Measurements from ENCODE around the gene CHST1.

CHST1 gene

DNA sequence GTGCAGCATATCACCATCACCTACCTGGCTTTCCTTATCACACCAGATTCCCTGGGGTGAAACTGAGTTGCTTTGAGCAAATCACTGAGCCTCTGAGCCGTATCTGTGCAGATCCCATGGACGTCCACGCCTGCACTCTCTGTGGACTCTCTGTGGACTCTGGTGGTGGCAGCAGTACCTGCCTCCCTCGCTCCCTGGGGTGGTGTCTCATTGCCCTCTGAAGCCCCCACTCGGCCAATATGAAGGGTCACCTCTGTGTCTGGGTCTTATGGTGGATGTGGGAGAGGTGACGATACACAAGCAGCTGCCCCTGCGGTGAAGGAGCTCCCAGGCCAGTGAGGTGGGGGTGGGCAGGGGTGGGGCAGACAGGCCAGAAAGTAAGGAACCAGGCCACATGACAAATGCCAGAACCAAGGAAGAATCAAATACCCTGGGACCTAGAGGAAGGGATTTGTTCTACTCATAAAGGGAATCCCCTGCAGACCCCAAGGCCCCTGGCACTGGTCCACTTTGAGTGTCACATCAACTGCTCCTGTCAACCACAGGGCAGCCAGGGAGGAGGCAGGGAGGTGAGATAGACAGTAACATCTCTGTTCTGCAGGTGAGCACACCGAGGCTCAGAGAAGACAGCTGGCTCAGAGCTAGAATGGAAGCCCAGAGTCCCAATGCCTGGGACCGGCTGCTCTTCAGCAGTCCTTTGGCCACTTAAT lies 9.2 kb upstream of the CHST1 start:
- no peak for DNase-seq (ENCODE audit: low read depth in 3 of 3)

DNA sequence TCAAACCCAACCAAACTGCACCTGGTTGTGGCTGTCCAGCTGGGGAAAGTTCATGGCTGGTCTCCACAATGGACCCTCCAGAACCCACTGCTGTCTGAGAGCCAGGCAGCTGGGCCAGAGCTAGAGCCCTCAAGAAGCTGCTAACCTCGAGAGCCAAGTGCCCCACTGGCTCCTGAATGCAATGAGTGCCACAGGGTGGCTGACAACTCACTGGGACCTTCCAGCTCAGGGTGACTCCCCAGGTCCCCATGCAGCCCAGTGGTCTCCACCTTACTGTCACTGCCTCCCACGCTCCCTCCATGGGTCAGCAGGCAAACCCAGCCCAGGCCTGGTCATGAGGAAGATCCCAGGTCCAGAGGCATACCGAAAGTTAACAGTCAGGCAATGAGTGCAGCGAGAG lies 8.0 kb upstream of the CHST1 start:
- DNase-seq (ENCODE audit: low read depth in 3 of 3): no peak

DNA sequence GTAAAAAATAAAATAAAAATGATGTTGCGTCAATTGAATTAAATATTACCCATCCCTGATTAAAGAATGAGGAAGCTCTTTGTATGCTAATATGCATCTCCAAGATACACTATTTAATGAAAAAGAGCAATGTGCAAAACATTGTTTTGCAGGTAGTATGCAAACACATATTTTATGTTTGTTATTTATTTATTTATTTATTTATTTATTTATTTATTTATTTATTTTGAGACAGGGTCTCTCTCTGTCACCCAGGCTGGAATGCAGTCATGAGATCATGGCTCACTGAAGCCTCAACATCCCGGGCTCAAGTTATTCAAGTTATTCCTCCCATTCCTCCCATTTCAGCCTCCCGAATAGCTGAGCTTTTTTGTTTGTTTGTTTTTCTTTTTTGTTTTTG lies 7.2 kb upstream of the CHST1 start:
- DNase-seq (ENCODE audit: low read depth in 3 of 3): no peak

DNA sequence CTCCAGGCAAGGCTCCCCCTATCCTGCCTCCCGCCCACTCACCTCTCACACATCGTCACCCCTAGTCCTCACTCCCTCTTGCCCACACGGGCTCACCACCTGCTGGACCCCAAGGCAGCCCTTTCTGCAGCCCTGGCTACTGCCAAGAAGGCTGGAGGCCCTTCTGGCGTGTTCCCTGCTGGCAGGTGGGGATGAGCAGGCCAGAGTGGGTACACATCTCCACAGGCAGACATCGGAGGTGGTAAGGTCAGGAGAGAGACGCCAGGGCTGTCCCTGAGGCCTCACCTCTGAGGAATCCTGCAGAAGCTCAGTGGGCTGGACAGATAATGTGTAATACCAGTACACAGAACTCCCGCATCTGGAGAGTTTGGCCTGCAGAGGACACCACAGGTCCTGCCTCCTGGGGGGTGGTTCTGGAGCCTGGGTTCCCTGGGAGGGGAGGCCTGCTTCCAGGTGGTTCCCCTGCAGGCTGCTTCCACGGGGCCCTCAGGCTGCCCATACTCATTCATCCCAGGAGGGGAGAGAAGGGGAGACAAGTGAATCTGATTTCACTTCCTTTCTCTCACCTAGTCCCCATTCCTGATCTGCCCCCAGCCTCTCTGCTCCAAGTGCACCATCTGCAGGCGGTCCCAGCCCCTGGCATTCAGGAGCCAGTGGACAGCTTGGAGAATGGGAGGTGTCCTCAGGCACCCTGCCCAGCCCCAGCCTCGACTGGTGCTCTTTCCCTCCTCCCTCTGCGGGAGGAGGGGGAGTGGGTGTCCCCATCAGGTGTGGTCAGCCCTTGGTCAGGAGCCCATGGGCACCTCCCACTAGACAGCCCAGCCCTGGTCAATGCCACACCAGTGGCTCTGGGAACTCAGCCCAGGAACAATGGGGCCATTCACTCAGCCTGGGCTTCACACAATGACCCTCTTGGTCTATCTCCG lies 6.1 kb upstream of the CHST1 start:
- DNase-seq (ENCODE audit: low read depth in 3 of 3): no peak

DNA sequence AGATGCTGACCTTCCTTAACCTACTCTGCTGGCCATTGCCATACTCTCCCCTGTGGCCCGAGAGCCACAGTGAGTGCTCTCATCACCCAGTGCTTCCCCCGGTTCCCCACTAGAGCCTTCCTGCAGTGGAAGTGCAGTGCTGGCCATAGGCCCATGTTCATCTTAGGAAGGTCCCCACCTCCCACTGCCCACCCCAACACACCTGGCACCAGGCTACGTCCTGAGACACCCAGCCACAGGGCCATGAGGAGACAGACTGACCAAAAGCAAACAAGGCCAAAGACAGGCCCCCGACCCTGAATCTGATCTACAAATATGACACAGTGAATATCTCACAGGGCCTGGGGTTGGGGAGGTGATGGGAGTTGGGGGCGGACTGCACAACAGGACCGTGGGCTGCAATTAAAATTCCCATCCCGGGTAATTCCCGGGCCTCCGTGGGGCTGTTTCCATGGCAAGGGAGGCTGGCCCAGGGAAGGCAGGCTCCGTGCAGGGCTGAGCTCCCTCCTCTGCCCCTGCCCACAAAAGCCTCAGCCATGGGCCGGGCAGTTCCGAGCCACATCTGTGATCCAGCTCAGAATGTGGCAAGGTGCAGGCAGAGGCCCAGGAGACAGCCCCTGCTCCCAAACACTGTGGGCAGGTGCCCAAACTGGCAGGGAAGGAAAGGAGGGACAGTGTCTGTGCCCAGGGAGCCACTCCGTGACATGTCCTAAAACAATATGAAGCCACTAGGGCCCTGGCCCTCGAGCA lies 5.1 kb upstream of the CHST1 start:
- DNase-seq (ENCODE audit: low read depth in 3 of 3): no peak

DNA sequence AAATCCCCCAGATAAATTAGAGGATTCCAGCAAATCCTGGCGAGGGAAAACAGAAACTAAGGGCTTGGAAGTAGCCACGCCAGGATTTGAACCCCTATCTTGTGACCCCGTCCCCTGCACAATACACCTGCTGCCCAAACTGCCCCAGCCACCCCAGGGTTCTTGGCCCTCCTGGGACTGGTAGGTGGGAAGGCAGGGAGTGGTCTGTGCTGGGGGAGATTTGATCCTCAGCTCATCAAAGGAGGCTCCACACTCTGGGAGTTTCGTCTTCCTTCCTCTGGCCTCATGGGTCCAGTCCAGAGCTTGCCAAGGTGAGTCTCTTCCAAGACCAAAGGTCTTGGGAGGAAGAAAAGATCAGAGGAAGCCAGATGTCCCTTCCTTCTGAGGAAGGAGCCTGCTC lies 4.5 kb upstream of the CHST1 start:
- no peak for DNase-seq (ENCODE audit: low read depth in 3 of 3)

DNA sequence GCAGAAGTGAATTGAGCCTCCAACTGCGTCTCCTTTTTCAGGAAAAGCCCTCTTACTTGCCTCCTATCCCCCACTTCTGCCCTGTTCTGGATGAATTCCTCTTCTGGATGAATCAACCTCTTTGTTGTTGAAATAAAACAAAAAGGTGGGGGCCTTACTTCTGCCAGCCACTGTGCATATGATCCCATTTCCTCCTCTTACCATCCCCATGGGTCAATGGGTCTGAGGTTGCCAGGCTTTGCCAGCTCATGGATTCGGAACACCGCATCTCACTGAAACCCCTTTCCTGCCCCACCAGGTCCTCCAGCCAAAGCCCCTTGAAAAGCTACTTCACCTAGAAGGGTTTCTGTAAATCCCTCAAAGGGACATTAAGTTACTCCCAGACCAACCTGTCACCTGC lies 3.7 kb upstream of the CHST1 start:
- no peak for DNase-seq (ENCODE audit: low read depth in 3 of 3)

DNA sequence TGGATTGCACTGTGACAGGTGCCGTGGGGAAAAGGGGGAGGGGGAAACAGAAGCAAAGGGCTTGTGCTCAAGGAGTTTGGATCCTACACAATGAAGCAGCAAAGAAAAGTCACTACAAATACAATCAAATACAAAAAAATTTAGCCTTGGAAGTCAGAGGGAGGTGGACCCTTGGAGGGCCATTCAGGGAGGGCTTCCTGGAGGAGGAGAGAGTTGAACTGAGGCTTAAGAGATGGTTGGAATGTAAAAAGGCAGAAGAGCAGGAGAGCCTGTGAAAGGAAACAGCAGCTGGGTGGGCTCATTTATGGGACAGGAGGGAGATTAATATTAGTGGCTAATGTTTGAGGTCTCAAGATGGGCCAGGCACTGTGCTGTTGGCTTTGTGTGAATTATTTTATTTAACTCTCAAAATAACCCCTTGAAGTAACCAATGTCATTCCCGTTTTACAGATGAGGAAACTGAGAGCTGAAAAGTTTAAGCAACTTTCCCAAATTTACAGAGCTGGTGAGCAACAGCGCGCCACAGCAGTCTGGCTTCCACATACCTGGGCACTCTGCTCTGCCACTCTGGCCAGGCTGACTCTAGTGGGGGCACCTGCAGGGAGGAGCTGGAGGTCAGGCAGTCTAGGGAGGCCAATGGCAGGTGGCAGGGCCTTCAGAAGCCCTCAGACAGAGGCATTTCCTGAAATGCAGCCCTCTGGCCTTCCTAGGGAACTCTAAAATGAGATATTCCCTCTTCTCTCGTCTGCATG lies 2.7 kb upstream of the CHST1 start:
- no peak for DNase-seq (ENCODE audit: low read depth in 3 of 3)

DNA sequence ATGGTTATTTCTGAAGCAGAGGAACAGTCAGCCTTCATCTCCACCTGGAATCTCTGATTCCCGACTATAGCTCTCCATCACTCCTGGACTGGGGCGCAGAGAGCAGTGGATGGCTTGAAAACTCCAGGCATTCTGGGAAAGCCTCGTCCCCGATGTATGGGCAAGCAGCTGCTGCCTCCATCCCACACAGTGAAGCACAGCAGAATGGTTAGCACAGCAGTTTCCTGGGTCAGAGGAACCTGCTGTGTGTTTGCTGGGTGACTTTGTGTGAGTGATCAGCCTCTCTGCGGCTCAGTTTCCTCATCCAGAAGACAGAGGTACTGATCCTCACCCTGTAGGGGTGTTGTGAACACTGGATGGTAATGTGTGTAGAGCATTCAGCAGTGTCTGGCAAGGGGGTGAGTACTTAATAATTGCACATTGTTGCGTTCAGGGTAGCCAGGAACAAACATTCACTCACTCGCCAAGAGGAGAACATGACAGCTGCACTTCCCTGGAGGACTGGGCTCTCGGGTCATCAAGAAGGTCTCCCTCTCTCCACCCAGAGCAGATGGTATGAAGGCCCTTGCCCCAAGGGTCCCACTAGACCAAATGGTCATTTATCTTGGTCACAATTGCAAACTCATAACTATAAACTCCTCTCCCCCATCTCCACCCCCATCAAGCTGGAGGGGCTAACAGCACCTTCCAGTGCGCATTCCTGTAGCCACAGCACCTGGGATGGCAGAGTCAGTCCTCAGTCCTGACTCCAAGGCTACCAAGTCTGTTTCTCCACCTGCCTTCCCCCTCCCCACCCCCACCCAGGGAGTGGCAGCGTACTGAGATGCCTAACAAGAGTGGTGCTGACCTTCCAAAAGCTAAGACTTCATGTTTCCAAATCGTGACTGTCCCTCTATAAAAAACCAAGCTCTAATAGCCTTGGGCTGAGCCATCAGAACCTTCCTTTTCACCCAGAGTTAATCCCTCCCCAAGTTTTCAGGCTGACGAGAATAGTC lies 1.5 kb upstream of the CHST1 start:
- DNase-seq (ENCODE audit: low read depth in 3 of 3): no peak

DNA sequence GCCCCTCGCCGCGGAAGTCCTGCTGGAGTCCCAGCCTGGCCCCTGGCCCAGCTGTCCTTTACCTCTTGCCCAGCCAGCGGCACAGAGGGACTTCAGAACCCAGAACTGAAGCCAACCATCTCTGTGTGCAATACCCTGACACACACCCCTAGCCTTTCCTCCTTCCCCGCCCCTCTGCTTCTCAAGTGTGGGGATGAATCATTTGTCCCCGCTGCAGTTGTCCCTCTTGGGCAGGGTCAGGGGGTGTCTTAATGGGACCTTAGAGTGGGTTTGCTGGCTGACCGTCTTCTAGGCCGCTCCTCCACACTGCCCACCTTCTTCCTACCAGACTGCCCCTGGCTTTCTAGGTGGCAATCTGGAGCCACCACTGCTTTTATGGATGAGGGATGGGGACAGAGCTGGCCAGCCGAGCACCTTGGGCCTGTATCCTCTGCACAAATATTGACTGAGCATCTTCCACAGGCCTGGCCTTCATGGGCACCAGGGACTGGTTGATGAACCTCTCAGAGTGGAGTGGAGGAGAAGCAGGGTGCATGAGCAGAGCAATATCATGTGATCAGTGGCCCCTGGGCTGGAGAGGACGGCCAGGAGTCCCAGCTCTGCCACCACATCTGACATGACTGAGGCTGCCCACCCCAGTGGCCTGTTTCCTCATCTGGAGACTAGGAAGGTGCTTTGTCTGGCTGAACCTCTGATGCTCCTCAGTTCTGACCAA lies 668 bp upstream of the CHST1 start:
- DNase-seq (ENCODE audit: low read depth in 3 of 3): no peak

DNA sequence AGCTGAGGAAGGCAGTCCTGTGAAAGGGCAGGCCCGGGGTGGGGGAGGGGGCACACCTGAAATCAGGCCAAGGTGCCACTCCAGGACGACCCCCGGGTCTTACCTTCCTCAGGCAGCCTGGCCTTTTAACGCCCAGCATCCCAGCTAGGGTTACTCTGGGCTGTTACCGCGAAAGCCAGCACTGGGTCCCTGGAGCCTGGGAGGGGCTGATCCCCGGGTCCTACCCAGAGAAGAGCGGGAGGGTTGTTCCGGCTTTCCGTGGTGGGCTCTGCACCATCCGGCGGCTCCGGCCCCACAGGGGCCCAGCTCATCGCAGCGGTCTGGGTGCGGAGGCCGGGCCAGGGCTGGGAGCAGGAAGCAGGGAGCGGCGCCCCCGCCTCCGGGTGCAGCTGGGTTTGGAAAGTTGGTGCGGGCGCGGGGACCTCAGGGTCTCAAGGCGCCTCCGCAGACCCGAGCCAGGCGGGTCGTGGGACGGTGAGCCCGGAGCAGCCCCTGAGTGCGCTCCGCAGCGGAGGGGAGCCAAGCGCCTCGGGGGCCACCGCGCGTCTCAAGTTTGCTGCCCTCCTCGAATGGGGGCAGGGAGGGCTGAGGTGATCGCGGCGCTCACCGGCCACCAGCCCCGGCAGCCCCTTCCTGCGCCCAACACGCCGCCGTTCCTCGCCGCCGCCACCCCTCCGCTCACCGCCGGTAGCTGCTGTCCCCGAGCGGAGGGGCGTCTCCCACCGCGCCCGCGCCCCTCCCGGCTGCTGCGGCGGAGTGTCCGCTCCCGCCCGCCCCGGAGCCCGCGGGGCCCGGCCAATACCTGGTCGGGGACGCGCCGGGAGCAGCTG lies 831 bp downstream of the CHST1 start:
- no peak for DNase-seq (ENCODE audit: low read depth in 3 of 3)

DNA sequence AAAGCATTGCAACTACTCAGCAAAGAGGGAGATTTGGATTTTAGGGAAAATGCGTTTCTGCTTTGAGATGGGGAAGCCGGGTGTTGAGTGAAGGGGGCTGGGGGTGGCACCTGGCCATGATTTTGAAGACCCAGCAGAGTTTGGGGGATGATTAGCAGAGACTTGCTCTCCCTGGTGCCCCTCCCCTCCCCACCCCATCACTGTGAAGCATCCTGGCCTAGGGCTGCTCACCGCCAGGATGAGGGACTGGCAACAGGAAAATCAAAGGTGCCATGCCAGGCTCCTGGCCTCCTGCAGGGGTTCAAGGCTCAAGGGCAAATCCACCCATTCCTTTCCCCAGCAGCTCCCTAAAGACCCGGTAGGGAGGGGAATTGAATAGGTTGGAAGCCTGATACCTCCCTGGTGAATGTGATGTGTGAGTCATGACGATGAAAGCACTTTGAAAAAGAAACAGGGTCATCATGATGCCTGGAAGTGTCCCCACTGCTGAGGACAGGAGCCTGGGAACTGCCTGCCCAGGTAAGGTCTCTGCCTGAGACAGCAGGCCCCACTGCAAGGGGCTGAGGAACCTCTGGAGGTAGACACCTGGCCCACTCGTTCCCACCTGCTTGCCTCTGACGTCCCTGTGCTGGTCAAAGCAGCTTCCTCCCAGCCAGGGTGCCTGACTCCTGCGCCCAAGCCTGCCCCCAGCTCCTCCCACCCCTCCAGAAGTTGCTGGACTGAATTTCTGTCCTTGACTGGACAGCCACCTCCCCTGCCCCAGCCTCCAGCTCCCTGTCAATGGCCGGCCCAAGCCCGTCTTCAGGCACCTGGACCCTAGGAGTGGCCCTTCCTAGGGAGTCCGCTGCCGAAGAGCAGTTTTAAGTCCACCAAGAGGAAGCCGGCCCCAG lies 1.7 kb downstream of the CHST1 start:
- no peak for DNase-seq (ENCODE audit: low read depth in 3 of 3)

DNA sequence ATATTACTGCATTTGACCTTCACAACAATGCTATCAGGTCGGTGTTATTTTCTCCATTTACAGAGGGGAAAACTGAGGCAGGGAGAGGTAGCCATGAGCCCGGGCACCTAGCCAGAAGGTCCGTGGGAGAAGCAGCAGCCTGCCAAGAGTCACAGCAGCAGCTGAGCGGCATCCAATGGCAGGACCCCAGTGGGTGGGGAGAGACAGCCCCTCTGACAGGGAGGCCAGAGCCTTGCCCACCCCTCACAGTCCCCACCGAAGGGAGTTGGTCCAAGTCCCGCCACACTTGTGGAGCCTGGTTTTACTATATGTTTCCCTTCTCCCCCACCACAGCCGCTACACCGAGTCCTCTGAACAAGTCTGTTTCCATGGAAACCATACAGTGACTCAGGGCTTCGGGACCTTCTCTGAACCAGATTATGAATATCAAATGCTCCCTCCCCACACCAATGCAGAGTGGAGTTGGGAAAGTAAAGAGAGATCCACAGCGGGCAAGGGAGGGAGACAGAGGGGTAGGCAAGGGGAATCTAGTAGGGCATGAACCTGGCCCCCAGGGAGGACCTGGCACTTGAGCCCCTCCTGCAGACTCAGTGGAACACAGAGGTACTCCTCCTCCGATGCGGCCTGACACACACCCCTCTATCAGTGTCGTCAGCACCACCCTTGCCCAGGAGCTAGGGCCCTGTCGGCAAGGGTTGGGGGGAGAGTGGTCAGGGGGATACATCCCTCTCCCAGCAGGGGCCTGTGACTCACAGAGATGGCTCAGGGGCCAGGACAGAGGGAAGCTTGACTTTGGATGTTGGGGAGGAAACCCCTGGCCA lies 2.5 kb downstream of the CHST1 start:
- DNase-seq (ENCODE audit: low read depth in 3 of 3): no peak

DNA sequence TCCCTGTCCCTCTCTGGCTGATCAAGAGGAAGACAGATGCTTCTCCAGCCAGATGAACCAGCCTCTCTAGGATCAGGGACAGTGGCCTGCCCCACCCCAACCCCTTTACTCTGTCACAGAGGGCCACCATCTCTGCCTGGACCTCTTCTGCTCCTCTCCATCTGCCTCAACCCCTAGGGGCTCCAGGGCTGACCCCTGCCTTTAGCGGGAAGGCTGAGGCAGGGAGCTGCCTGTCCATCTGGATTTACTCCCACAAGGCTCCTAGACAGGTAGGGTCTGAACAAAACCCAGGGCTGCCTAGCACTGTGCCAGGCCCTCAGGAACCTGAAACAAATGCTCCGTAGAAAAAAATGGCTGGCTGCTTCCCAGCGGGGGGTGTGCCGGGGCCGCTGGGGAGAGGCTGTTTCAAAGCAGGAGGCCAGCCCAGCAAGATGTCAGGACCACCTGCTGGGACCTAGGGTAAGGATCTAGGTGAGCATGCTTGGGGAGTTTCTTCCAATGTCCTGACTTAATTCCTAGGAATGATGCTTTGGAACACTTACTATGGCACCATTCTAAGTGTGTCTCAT lies 3.2 kb downstream of the CHST1 start:
- DNase-seq (ENCODE audit: low read depth in 3 of 3): no peak

DNA sequence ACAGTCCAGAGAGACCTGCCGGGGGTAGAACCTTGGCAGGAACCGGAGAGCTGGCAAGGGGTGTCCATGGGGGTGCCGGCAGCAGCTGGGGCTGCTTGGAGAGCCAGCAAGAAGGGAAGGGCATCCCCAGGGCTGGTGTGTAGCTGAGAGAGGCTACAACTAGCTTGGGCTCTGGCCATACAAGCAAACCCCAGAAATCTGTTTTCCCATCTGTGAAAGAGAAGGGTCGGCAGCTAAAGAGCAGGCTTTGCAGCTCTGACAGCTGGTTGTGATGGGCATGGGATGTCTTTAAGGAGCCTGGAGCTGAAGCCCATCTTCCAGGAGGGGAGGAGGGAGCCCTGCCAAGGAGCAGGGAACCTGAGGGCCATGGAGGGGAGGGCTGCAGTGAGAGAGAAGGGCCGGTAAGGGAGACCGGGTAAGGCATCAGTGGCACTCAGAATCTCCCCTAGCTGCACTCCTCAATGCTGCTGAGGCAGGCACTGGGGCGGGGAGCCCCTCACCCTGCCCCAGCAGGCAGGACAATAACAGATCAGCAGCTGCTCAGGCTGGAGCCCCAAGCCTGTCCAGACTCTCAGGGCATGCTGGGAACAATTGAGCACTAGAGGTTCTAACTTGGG lies 3.9 kb downstream of the CHST1 start:
- no peak for DNase-seq (ENCODE audit: low read depth in 3 of 3)

DNA sequence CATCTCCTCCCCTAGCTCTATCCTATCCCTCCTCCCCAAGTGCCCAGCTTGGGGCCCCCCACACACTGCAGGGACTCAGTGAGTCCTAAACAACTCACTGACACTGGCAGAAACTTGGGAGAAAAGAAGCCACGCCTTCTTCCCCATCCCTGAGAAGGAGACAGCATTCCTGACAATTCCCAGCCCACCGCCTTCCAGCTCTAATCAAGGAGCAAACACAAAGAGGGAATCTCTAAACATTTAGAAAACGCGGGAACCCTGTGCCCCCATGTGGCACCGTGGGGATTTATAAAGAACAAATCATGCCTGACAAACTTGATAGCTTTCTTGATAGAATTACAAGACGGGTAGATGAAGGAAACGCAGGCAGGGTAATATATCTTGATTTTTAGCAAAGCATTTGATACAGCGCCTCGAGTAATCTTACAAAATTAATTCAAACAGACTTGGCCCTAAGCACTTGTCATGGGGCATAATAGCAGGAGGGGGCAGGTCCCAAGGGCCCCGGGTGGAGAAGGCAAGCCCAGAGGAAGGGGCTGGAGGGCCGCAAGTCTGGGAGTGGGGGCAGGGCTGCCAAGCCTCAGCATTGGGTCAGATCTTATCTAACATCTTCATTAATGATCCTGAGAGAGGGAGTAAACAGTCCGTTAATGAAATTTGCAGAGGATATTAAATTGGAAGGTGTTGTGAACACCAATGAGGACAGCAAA lies 4.5 kb downstream of the CHST1 start:
- DNase-seq (ENCODE audit: low read depth in 3 of 3): no peak

All from stimulated activated CD4-positive, alpha-beta T cell treated with anti-CD3 and anti-CD28 coated beads, TNF-alpha, amount 100 ng/mL, for 4 hours (primary cell).